Kidney (tissue), 14 donors: ENCODE measurements around the gene DNAJC10. TPM values are rescaled to one million over a fixed set of nuclear protein-coding genes. Genes with fewer than 3 reads are reported as not detected.

Source experiments
- DNase-seq, 5 donors: peaks; one replicate each; pipeline ENCODE4 v3.0.0-alpha.2; 2013 to 2020
- FAIRE-seq: peaks from 2 replicates; lab custom pipeline; 2012; peaks lifted over from hg19 to GRCh38; lab: Jason Lieb, UNC
- H3K27ac ChIP-seq, 2 donors: one replicate each; pipeline ENCODE4 v1.7.0; 2013; ENCODE audit warnings: low read depth in 2 of 2, low read length in 2 of 2, inconsistent platforms in 1 of 2
- H3K27me3 ChIP-seq: one replicate; pipeline ENCODE4 v1.7.1; 2013; ENCODE audit warnings: low read length, inconsistent platforms; ENCODE audit not compliant: control insufficient read depth, insufficient read depth
- H3K36me3 ChIP-seq, 3 donors: one replicate each; pipeline versions ENCODE4 v1.7.0 to v1.7.1; 2013; ENCODE audit warnings: low read length in 3 of 3, control low read depth in 1 of 3, inconsistent platforms in 1 of 3; ENCODE audit not compliant: insufficient read depth in 3 of 3, control insufficient read depth in 2 of 3
- H3K4me1 ChIP-seq, 3 donors: one replicate each; pipeline versions ENCODE4 v1.7.0 to v1.7.1; 2013; ENCODE audit warnings: low read length in 3 of 3, inconsistent platforms in 1 of 3, low read depth in 1 of 3; ENCODE audit not compliant: control insufficient read depth in 2 of 3, insufficient read depth in 2 of 3
- H3K4me3 ChIP-seq, 3 donors: one replicate each; pipeline versions ENCODE4 v1.7.0 to v1.8.1; 2013; ENCODE audit warnings: low read length in 3 of 3, control low read depth in 1 of 3, inconsistent platforms in 1 of 3
- H3K9ac ChIP-seq, 3 donors: one replicate each; pipeline versions ENCODE4 v1.7.0 to v1.7.1; 2013; ENCODE audit warnings: low read length in 3 of 3, control low read depth in 1 of 3, inconsistent platforms in 1 of 3
- H3K9me3 ChIP-seq, 3 donors: one replicate each; pipeline versions ENCODE4 v1.7.0 to v1.7.1; 2013; ENCODE audit warnings: low read length in 3 of 3, control low read depth in 1 of 3, inconsistent platforms in 1 of 3; ENCODE audit not compliant: control insufficient read depth in 2 of 3, insufficient read depth in 1 of 3
- CTCF ChIP-seq: IDR thresholded peaks from 3 replicates; pipeline ENCODE4 v1.5.1; 2012; ENCODE audit warnings: mild to moderate bottlenecking, moderate library complexity, borderline replicate concordance; ENCODE audit not compliant: insufficient read depth; ENCODE audit errors: extremely low read depth
- intact Hi-C: fragments of 100-400 bp; cut with DNase I; formaldehyde crosslinking; loops from one replicate; pipeline ENCODE4 v1.11.1; 2022
- polyA plus RNA-seq: library from polyadenylated mRNA; stranded (reverse); fragments of 350-450 nt; fragmentation: Illumina TruSeq; extraction: RNeasy Lipid Tissue Mini Kit (QIAGEN cat#74804); gene quantifications from one replicate; pipeline ENCODE4 v1.2.3, GENCODE V29; 2014; ENCODE audit warnings: low read depth, low replicate concordance; ENCODE audit not compliant: insufficient read depth
- total RNA-seq: library from RNA; stranded (reverse); fragmentation: NEBNext Ultra II Directional; extraction: Animal tissue kit (Norgen Biotek cat#: 25700); gene quantifications from one replicate; pipeline ENCODE4 v1.2.1, GENCODE V29; 2021
- donor health status: control.
- donor health status: control.
- donor health status: control.
- donor health status: control.
- donor health status: control.
- donor health status: DM: yes; HTN: yes; CAD: no.
- donor health status: Normal renal cell carcinoma (clear cell type).

Gene DNAJC10
- total and polyA plus RNA-seq, 2 donors from 2014 or later = 30.1 to 127 TPM

- no peaks in the 10 kb centered on the region for H3K9me3 ChIP-seq
- no peak overlapping the region for H3K4me3 ChIP-seq
- FAIRE-seq (no peak), DNase-seq (no peak)
- TF ChIP-seq CTCF = no peak
- H3K9ac ChIP-seq = no peak overlapping the region
- H3K4me1 ChIP-seq = no peaks in the 10 kb centered on the region
- no peak overlapping the region for H3K27ac ChIP-seq
- intact Hi-C loops = no loop called here
- no peaks in the 10 kb centered on the region for H3K36me3 ChIP-seq
- H3K27me3 ChIP-seq = no peaks in the 10 kb centered on the region
These were observed 48.8 kb upstream of the DNAJC10 start for GRCh38 chr2:182667315-182667695.

GRCh38 chr2:182668671-182669070 lies 47.4 kb upstream of the DNAJC10 start:
- H3K4me3 ChIP-seq = no peak overlapping the region
- no peaks in the 10 kb centered on the region for H3K9me3 ChIP-seq
- H3K27me3 ChIP-seq = no peaks in the 10 kb centered on the region
- H3K36me3 ChIP-seq = no peaks in the 10 kb centered on the region
- intact Hi-C loops = no loop called here
- no peaks in the 10 kb centered on the region for H3K4me1 ChIP-seq
- H3K27ac ChIP-seq = no peak overlapping the region
- no peak overlapping the region for H3K9ac ChIP-seq
- TF ChIP-seq CTCF = no peak
- FAIRE-seq (no peak), DNase-seq (peak in 2 of 5 donors; percentile 9 to 36)

GRCh38 chr2:182672466-182673165 lies 43.4 kb upstream of the DNAJC10 start:
- Histone ChIP-seq H3K27me3 (no peaks in the 10 kb centered on the region), H3K27ac (no peak overlapping the region), H3K4me3 (no peak overlapping the region), H3K4me1 (no peaks in the 10 kb centered on the region), H3K9ac (no peak overlapping the region), H3K9me3 (no peaks in the 10 kb centered on the region), H3K36me3 (no peaks in the 10 kb centered on the region)
- FAIRE-seq (no peak), DNase-seq (no peak)
- intact Hi-C loops = no loop called here
- TF ChIP-seq CTCF = no peak

- no peak overlapping the region for H3K27ac ChIP-seq
- no peaks in the 10 kb centered on the region for H3K9me3 ChIP-seq
- H3K27me3 ChIP-seq = no peaks in the 10 kb centered on the region
- H3K9ac ChIP-seq = no peak overlapping the region
- DNase-seq (no peak), FAIRE-seq (no peak)
- TF ChIP-seq CTCF = no peak
- no peak overlapping the region for H3K4me3 ChIP-seq
- H3K4me1 ChIP-seq = no peaks in the 10 kb centered on the region
- no peaks in the 10 kb centered on the region for H3K36me3 ChIP-seq
- intact Hi-C loops = no loop called here
These were observed 35.2 kb upstream of the DNAJC10 start for GRCh38 chr2:182680837-182681236.
